SK-N-SH (cell line): ENCODE measurements around the gene PEX1. TPM values are rescaled to one million over a fixed set of nuclear protein-coding genes. Genes with fewer than 3 reads are reported as not detected.

Experiments used
- CTCF ChIA-PET: fragments of 300-600, 350-600 bp; formaldehyde crosslinking; extraction: SDS; loops from one replicate; lab custom pipeline; 2021; lab: Yijun Ruan, JAX
- POLR2A ChIA-PET: fragments of 350-600 bp; sonication (Branson Sonifier 250); formaldehyde crosslinking; extraction: SDS; loops from one replicate; lab custom pipeline; 2020; ENCODE audit warnings: antibody characterized with exemption, inconsistent platforms; lab: Yijun Ruan, JAX
- DNase-seq: peaks from one replicate; pipeline ENCODE4 v3.0.0; 2012
- H2AFZ ChIP-seq: fragments of 200-600 bp; sonication (generic); 2 replicates; pipeline ENCODE4 v1.8.1; 2016; ENCODE audit warnings: antibody characterized with exemption, mild to moderate bottlenecking, low read depth
- H3F3A ChIP-seq: fragments of 200-600 bp; sonication (generic); replicated peaks from 2 replicates; pipeline ENCODE3; 2016; ENCODE audit warnings: antibody characterized with exemption, mild to moderate bottlenecking; ENCODE audit not compliant: insufficient read depth
- H3K27ac ChIP-seq, 2 experiments: fragments of 200-500 bp in 1 of 2; fragments of 200-600 bp in 1 of 2; sonication (Bioruptor generic) in 1 of 2; sonication (generic), shearing (Covaris generic) in 1 of 2; 2 replicates each; pipeline versions ENCODE4 v1.5.1 to v1.6.1; 2014 to 2016; ENCODE audit warnings: low read depth in 2 of 2, inconsistent platforms in 1 of 2, low read length in 1 of 2, mild to moderate bottlenecking in 1 of 2, mixed read lengths in 1 of 2
- H3K27me3 ChIP-seq: fragments of 200-600 bp; sonication (generic), shearing (Covaris generic); 2 replicates; pipeline ENCODE4 v1.6.1; 2016; ENCODE audit warnings: mixed run types; ENCODE audit not compliant: insufficient read depth
- H3K36me3 ChIP-seq, 2 experiments: fragments of 200-500 bp in 1 of 2; fragments of 200-600 bp in 1 of 2; sonication (Bioruptor generic) in 1 of 2; sonication (generic) in 1 of 2; replicated peaks in 1 of 2; 2 replicates each; pipeline versions ENCODE3 to v1.5.1; 2014 to 2016; ENCODE audit warnings: low read length in 1 of 2, mild to moderate bottlenecking in 1 of 2; ENCODE audit not compliant: insufficient read depth in 2 of 2, control insufficient read depth in 1 of 2
- H3K4me1 ChIP-seq, 2 experiments: fragments of 200-500 bp in 1 of 2; fragments of 200-600 bp in 1 of 2; sonication (Bioruptor generic) in 1 of 2; sonication (generic), shearing (Covaris generic) in 1 of 2; 2 replicates each; pipeline versions ENCODE4 v1.5.1 to v1.6.1; 2014 to 2016; ENCODE audit warnings: low read depth in 1 of 2, low read length in 1 of 2, mixed run types in 1 of 2; ENCODE audit not compliant: insufficient read depth in 2 of 2, control insufficient read depth in 1 of 2
- H3K4me2 ChIP-seq: fragments of 200-600 bp; sonication (generic), shearing (Covaris generic); 2 replicates; pipeline ENCODE4 v1.6.1; 2017; ENCODE audit warnings: mixed run types
- H3K4me3 ChIP-seq, 2 experiments: fragments of 200-500 bp in 1 of 2; fragments of 200-600 bp in 1 of 2; sonication (Bioruptor generic) in 1 of 2; sonication (generic), shearing (Covaris generic) in 1 of 2; 2 replicates each; pipeline versions ENCODE4 v1.5.1 to v1.8.1; 2014 to 2016; ENCODE audit warnings: low read depth in 2 of 2, inconsistent platforms in 1 of 2, low read length in 1 of 2, mild to moderate bottlenecking in 1 of 2, mixed read lengths in 1 of 2, moderate library complexity in 1 of 2
- H3K79me2 ChIP-seq: fragments of 200-600 bp; sonication (generic); 2 replicates; pipeline ENCODE4 v1.8.1; 2017; ENCODE audit warnings: mild to moderate bottlenecking; ENCODE audit not compliant: insufficient read depth
- H3K9ac ChIP-seq: fragments of 200-600 bp; sonication (generic); 2 replicates; pipeline ENCODE4 v1.6.1; 2017; ENCODE audit warnings: mixed run types
- H3K9me2 ChIP-seq: fragments of 200-600 bp; sonication (generic); 2 replicates; pipeline ENCODE4 v1.6.1; 2017; ENCODE audit warnings: mixed run types
- H3K9me3 ChIP-seq: fragments of 200-600 bp; sonication (generic); 2 replicates; pipeline ENCODE4 v1.6.1; 2017; ENCODE audit warnings: mixed run types, mild to moderate bottlenecking, moderate library complexity
- H4K20me1 ChIP-seq: fragments of 200-600 bp; sonication (generic); 2 replicates; pipeline ENCODE4 v1.6.1; 2017; ENCODE audit warnings: mild to moderate bottlenecking, mixed run types; ENCODE audit not compliant: insufficient read depth
- CHD2 ChIP-seq: fragments of 150-350 bp; IDR thresholded peaks from 2 replicates; pipeline ENCODE4 v1.6.1; 2018; ENCODE audit warnings: low read length; ENCODE audit not compliant: partially characterized antibody
- EP300 ChIP-seq, 2 experiments: IDR thresholded peaks; 2 replicates each; pipeline versions ENCODE4 v1.4.0 to v1.6.1; 2012; ENCODE audit warnings: borderline replicate concordance in 1 of 2, low read depth in 1 of 2, low read length in 1 of 2
- EZH2phosphoT487 ChIP-seq: fragments of 200-600 bp; sonication (generic); IDR thresholded peaks from 2 replicates; pipeline ENCODE4 v1.6.1; 2017; ENCODE audit warnings: low read depth, mixed run types, mild to moderate bottlenecking, antibody characterized with exemption, moderate library complexity, borderline replicate concordance
- FOXJ3 ChIP-seq: sonication (generic); formaldehyde crosslinking; IDR thresholded peaks from 2 replicates; pipeline ENCODE4 v1.5.1; 2020; ENCODE audit warnings: mild to moderate bottlenecking, missing genetic modification reagents
- FOXM1 ChIP-seq: IDR thresholded peaks from 2 replicates; pipeline ENCODE4 v1.4.0; 2012; ENCODE audit warnings: low read depth, mild to moderate bottlenecking
- GATA2 ChIP-seq: sonication (generic); formaldehyde crosslinking; IDR thresholded peaks from 2 replicates; pipeline ENCODE4 v1.5.0; 2020; ENCODE audit warnings: mild to moderate bottlenecking, missing genetic modification reagents
- IRF3 ChIP-seq: fragments of 150-350 bp; IDR thresholded peaks from 2 replicates; pipeline ENCODE4 v1.6.1; 2016; ENCODE audit warnings: mild to moderate bottlenecking, low read depth, low read length
- JUND ChIP-seq: IDR thresholded peaks from 2 replicates; pipeline ENCODE4 v1.4.0; 2012
- NRF1 ChIP-seq: IDR thresholded peaks from 2 replicates; pipeline ENCODE4 v1.6.1; 2012; ENCODE audit warnings: low read depth, mild to moderate bottlenecking, low read length
- PBX3 ChIP-seq: IDR thresholded peaks from 2 replicates; pipeline ENCODE4; 2012
- RAD21 ChIP-seq: IDR thresholded peaks from 2 replicates; pipeline ENCODE4 v1.6.1; 2012; ENCODE audit warnings: mild to moderate bottlenecking, low read length
- SIN3A ChIP-seq: IDR thresholded peaks from 2 replicates; pipeline ENCODE4 v1.6.1; 2012; ENCODE audit warnings: low read depth, mild to moderate bottlenecking, low read length, moderate library complexity, borderline replicate concordance
- SMC3 ChIP-seq: IDR thresholded peaks from 2 replicates; pipeline ENCODE4 v1.6.1; 2012; ENCODE audit warnings: low read depth, low read length, improper control_type of control experiment
- TCF12 ChIP-seq: IDR thresholded peaks from 2 replicates; pipeline ENCODE4 v1.4.0; 2012
- USF1 ChIP-seq: IDR thresholded peaks from 2 replicates; pipeline ENCODE4 v1.4.0; 2012; ENCODE audit warnings: low read depth, borderline replicate concordance
- USF2 ChIP-seq: fragments of 150-350 bp; IDR thresholded peaks from 2 replicates; pipeline ENCODE4 v1.6.1; 2017; ENCODE audit warnings: antibody characterized with exemption, low read length, low read depth, borderline replicate concordance
- YY1 ChIP-seq: IDR thresholded peaks from 2 replicates; pipeline ENCODE4 v1.4.0; 2012; ENCODE audit warnings: low read depth, mild to moderate bottlenecking
- ZBTB33 ChIP-seq: IDR thresholded peaks from 2 replicates; pipeline ENCODE4 v1.4.0; 2012; ENCODE audit warnings: low read depth, borderline replicate concordance
- WGBS: methylation state at CpG from one replicate; pipeline ENCODE4 v1.1.6; 2017; ENCODE audit warnings: low lambda C conversion rate; 5-methylcytosine and 5-hydroxymethylcytosine counted together
- polyA plus RNA-seq, 3 experiments: library from polyadenylated mRNA; depleted of rRNA; stranded (reverse); fragments of >200 nt; gene quantifications; 2 replicates each; pipeline ENCODE4 v1.2.3, GENCODE V29; 2012

The PEX1 gene
- polyA plus RNA-seq, 1 of the 3 experiments (the other 2 are of a cell fraction) = 16.0 TPM

- 93% methylated on average over 2 of the region's 2 CpGs for WGBS
- peaks cover 0 to 7% of the 10 kb centered on the region in 2 experiments; a peak in 2 of 4 replicates for H3K4me1 ChIP-seq
- no peaks in the 10 kb centered on the region for H3K27me3 ChIP-seq
- H3K9me3 ChIP-seq = no peaks in the 10 kb centered on the region
- POLR2A ChIA-PET = no interaction called here
- H2AFZ ChIP-seq = no peak overlapping the region
- H3K9ac ChIP-seq = no peak overlapping the region
- H3K36me3 ChIP-seq = peaks cover 13 to 17% of the 10 kb centered on the region in 2 experiments
- no peak overlapping the region for H3K4me3 ChIP-seq
- no peak overlapping the region for H3K27ac ChIP-seq
- CTCF ChIA-PET = no interaction called here
- no peaks in the 10 kb centered on the region for H4K20me1 ChIP-seq
- H3K79me2 ChIP-seq = peaks cover 52% of the 10 kb centered on the region
- H3K9me2 ChIP-seq = no peaks in the 10 kb centered on the region
- H3K4me2 ChIP-seq = no peak overlapping the region
- TF ChIP-seq SMC3 (no peak), USF2 (no peak), ZBTB33 (no peak), NRF1 (no peak), RAD21 (no peak), GATA2 (CRISPR knock-in tag) (no peak), TCF12 (no peak), FOXJ3 (CRISPR knock-in tag) (no peak), CHD2 (no peak), IRF3 (no peak), USF1 (no peak), EP300 (IDR thresholded peaks at IDR 0.05; ENCODE audit: borderline replicate concordance in 1 of 2, low read depth in 1 of 2, low read length in 1 of 2) (no peak), SIN3A (no peak), FOXM1 (no peak), YY1 (no peak), JUND (no peak), PBX3 (no peak), EZH2phosphoT487 (no peak)
- TF ChIP-seq, all 33 proteins: peak for 0
- no peaks in the 10 kb centered on the region for H3F3A ChIP-seq
- no peak for DNase-seq
Measured at GRCh38 chr7:92523110-92523509, 5.2 kb downstream of the PEX1 start.
